Erythroblast (primary cell): ENCODE data around the gene WHRN.

Experiments
- GATA1 ChIP-seq: IDR thresholded peaks from 2 replicates; pipeline ENCODE4 v1.6.1; 2011; ENCODE audit warnings: low read depth, mild to moderate bottlenecking, control low read depth, low read length, moderate library complexity
- POLR2A ChIP-seq: IDR thresholded peaks from 2 replicates; pipeline ENCODE4 v1.6.1; 2011; ENCODE audit warnings: mild to moderate bottlenecking, low read length

GRCh38 chr9:114365194-114365593, 140.1 kb downstream of the WHRN start:
- TF ChIP-seq POLR2A (no peak), GATA1 (no peak)
